ENCODE measurements around the gene PDE4B.

PDE4B gene

DNA sequence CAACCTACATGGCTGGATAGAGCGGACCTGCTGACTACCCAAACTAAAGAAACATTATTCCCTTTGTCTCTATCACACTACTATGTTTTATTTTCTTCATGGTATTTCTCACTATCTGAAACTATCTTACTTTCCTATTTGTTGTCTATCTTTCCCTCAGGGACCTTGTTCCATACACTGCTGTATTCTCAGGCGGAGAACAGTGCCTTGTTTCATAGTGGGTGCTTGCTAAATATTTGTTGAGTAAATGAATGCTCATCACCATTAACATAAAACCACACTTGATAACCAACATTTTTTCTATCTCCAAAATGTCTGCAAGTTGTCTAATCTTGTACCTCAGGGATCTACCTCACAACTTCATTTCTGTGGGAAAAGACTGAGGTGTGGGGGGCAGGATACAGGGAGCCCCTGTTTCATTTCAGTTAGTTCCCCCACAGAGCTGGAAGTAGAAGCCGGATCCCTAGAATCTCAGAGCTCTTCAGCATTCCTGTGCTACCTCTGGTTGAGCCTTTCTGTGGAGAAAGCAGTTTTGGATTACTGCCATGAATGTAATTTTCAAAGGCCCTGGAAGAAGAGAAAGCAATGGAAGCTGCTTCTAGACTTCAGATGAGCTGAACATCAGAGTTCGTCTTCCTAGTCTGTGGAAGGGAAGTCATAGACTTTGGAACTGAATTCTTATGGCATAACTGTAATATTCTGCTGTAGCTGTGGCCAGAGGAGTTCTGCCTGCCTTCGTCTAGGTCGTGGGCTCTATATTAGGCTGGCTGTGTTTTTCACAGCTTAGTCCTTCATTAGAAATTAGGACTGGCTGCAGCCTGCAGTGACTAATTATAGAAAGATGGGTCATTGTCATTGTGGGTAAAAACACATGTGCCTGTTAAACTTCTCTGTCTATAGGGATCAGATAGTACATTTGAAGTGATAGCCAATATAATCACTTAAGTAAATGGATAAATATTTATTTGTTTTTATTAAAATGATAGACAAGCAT lies 448.1 kb downstream of the PDE4B start:
- peak; percentile 58 for DNase-seq (ENCODE audit: low read depth)

DNA sequence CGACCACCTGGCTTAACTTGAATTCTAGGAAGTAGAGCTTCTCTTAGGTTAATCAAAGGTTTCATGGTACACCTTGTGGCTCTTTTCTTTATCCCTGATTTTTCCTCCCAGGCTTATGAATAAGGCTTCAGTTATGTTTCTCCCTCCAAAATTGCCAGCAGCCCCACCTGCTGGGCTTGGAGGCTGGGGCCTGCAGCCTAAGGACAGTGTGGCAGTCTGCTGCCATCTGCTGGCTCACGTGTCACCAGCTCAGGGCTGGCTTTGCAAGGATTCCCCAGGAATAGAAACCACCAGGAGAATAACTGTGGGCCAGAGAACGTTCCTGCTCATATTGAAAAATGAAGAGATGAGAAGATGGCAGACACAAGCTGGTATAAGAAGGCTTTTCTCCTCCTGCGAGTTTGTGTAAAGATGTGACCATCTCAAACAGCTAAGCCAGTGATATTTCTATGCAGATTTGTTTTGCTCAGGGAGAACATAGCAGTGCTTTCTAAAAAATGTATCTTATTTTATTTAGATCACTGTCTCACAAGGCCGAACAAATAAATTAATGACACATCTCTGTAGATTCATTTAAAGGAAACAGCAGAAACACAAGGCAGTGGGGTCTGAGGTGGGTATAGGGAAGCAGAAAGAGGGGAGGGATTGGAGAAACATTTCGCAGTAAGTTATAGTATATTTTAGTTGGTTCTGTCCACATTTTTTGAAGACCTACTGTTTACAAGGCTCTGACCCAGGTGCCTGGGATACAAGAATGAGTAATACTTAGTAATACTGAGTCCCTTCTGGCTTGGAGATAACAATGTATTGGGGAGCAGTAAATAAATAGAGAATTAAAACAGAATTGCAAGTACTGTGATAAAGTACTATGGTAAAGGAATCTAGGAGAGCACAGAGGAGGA lies 450.2 kb downstream of the PDE4B start:
- peak; percentile 90 for DNase-seq (ENCODE audit: low read depth)

DNA sequence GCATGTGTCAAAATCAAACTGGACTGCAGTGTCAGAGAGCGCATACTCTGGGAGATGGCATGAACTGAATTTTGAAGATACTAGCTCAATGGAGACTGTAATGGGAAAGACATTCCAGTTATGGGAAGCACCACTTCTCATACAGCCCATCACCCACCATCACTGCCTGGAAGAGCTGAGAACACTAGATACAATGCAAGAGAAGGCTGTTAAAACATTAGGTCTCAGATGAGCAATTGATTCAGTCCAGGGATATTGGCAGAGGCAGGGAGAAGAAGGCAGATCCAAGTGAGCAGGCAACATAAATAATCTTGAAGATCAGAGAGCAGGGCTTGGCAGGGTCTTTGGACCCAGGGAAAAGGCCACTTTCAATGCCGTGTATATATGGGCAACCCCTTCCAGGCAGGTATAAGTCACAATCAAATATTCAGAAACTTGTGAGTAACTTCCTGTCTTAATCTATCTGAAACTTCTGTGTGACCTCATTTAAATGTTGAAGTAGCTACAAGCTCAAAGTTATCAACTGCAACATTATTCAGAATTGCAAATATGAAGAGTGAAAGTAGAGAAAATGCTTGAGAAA lies 450.9 kb downstream of the PDE4B start:
- peak; percentile 49 for DNase-seq (ENCODE audit: low read depth)

DNA sequence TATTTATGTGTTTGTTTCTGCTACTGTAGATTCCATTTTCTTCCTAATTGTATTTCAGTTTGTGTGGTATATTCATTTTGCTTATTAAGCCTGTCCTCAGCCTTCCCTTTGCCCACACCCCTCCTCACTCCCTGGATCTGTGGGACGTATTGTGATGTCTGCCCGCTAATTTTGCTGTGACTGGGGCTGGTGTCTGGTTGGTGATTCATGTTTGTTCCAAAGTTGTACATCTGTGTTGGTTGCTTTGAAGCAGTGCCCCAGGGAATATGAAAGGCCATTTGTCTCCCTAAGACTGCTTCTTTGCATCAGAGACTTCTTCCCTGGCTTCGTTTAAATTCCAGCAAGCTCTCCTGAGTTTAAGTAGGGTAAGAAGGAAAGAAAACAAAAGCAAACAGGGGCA lies 451.7 kb downstream of the PDE4B start:
- DNase-seq (ENCODE audit: low read depth), result peak; percentile 63

DNA sequence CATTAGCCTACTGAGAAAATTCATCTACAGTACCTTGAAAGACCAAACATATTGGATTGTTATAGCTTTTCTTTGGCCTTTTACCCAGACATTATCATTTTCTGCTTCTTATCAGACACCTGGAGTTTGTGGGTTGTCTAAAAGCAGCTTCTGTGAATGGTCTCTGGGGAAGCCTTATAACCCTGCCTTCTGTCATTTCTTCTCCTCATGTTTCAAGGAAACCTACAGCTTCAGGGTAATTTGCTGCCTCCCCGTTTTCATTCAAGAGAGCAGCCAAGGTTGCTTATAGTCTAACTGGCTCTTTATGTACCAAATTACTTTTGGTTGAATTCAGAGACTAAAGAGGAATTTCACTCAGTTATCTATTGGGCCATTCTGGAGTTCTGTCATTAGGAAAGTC lies 453.0 kb downstream of the PDE4B start:
- DNase-seq (ENCODE audit: low read depth), result no peak

DNA sequence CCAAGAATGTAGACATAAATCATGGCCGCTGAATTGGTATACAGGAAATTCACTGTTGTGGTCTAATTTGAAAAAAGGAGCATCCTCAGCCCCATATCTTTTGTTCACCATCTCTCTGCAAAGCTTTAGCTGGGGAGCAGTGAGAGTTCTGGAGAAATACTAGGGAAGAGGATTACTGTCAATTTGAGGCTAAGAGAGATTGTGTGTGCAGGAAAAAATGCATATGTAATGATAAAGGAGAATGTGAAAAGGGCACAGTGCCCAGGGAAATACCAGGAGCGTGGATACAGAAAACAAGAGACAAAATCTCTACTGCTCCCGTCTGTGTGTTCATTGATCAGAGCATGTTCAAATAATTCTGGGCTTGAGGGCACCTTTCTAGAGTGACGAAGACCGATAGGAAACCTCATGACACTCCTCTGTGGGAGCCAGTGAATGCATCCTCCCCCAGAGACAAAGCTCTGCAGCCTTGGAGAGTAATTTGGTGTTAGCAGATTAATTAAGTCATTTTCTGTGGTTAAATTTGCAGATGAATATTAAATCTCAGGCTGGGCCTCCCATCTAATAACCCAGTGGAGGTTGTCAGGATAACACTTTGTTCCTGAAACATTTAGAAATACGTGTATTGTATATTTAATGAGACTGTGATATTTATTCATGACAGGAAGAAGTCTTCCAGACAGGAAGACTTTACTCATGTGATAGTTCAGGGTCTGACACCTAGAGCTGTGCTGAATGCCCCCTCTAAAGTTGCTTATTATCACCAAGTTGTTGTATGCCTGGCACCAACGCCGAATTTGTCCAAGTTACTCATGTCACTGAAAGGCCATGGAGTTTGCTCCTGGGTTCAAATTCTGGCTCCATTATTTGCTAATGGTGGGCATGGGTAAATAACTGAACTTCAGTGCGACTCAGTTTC lies 453.9 kb downstream of the PDE4B start:
- peak; percentile 44 for DNase-seq (ENCODE audit: low read depth)

DNA sequence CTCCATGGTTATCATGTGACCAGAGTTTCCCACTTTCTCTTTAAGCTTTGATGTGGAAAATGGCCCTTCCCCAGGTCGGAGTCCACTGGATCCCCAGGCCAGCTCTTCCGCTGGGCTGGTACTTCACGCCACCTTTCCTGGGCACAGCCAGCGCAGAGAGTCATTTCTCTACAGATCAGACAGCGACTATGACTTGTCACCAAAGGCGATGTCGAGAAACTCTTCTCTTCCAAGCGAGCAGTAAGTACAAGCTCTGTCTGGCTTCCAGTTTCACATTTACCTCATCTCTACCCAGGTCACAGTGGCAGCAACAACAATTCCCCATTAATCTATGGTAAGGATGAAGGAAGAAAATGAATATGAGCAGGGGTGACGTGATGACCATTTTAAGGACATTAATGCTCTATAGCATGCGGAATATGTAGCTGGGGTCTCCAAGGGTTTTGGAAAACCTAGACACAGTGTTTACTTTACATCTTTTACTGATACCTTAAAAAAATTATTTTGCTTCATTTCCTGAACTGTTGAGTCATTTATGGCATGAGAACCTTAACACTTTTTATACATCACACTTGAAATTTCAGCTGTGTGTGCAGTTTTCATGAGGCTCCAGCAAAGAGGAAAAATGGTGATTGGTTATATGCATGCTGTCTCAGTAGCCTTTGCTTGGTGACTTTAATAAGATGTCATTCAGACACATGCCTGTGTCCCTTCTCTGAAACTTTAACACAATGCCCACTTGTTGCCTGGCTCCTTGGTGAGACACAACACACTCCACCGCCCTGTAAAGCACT lies 454.9 kb downstream of the PDE4B start:
- no peak for DNase-seq (ENCODE audit: low read depth)

DNA sequence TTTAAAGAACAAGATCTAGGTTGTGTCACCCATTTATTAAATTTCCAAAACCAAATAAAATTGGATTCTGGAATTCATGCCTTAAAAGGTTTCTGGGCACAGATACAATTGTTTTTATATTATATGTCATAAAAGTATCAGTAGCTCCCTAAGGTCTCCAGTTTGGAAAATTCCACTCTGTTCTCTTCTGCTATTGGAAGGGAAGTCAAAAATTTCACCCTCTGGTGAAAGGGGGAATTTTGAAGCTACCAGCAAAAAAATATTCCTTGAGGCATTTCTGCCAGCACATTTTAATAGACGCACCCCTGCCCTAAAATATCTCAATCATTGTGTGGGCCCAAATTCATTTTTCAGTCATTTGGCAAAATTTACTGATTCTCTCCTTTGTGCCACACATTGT lies 455.6 kb downstream of the PDE4B start:
- DNase-seq (ENCODE audit: low read depth), result no peak

DNA sequence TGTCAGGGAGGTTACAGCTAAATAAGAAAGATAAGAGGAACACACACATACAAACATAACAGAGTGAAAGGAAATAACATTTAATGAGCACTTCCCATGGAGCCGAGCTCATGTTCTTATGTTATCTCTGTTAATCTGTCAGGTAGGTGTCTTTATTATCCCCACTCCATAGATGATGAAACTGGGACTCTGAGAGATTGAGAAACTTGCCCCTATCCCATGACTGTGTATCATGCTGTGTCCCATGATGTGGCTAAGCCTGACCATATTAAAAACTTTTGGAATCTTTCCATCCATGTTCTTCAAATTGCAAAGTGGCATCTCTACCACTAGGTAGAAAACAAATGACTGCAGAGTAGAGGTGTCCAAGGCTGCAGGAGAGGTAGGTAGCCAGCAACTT lies 456.1 kb downstream of the PDE4B start:
- DNase-seq (ENCODE audit: low read depth), result peak; percentile 64

DNA sequence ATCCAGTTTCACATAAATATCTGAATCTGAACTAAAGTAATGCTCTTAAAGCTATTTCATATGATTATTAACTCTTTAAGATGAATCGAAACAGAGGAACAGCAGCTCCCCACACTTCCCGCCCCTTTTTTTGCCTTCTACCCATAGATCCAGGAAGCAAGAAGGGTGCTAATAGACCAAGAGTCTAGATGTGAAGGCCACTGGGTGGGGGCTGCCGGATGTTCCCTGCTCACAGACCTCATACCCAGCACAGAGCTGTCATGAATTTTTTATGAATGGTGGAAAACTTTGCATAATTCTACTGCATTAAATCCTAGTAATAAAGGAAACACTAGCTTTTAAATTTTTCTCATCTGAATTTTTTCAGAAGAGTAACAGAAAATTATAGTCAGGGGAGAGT lies 457.4 kb downstream of the PDE4B start:
- no peak for DNase-seq (ENCODE audit: low read depth)

DNA sequence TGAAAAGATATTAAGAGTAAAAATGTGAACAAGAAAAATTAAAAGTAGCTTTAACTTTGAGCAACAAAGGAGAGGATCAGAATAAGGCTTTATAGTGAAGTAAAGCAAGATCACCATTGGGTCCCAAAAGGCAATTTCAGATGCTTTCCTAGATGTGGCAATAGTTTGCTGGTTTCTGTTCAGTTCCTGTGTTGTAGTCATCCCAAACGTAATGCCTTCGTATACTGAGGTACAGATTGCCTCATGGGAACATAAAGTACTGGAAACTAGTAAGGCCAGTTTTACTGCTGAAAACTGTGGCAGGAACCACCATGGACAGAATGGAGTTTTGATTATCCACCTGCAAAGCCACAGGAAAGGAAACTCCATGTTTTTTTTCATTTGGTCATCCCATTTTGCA lies 457.8 kb downstream of the PDE4B start:
- DNase-seq (ENCODE audit: low read depth), result peak; percentile 96

DNA sequence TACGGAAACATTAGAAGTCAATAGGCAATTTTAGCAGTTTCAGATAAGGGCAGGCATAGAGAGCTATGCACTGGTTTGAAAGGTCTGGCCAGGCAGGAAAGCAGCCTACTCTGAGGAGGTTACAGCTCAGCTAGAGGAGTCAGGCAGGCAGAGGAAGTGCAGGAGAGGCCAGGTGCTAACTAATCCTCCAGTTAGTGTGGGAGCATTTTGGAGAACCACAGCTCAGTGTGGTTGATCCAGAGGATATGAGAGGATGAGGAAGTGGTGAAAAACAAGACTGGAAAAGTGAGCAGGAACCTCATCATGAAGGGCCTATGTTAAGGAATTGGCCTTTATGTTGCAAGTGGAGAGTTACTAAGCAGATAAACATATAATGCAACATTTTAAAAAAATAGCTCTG lies 458.9 kb downstream of the PDE4B start:
- DNase-seq (ENCODE audit: low read depth), result peak; percentile 78

DNA sequence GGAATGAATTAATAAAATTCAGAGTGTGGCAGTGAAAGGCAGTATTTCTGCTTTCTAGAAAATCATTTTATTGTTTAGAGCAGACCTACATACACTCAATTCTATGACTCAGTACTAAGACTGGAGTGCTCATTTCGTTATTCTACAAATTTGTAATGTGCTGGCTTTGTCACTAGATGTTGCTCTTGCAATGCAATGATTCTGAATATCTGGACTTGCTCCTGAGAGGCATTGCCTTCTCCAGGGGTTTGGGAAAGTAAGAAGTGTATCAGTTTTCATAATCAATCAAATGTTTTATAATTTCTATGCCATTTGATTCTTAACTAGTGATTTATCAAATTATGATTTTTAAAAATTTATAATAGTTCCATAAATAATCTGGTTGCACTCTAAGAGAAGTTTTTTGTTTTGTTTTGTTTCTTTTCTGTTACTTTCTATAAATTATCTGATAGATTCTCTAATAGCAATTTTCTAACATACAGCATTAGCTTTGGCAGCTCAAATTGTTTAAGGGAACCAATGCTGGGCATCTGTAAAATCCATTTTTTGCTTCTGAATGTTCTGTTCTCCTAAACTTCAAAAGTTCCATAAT lies 460.7 kb downstream of the PDE4B start:
- DNase-seq (ENCODE audit: low read depth), result peak; percentile 81

DNA sequence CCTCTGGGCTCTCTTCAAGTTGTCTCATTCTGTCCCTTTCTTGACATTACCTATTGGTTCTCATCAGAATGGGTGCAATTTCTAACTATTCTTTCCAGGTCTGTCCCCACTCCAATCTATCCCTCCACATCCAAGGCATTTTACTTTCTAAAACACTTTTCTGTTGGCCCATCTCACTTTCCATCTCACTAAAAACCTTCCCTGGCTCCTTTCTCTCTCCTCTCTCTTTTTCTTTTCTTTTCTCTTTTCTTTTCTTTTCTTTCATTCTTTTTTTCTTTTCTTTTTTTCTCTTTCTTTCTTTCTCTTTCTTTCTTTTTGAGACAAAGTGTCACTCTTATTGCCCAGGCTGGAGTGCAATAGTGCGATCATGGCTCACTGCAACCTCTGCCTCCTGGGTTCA lies 462.1 kb downstream of the PDE4B start:
- no peak for DNase-seq (ENCODE audit: low read depth)

DNA sequence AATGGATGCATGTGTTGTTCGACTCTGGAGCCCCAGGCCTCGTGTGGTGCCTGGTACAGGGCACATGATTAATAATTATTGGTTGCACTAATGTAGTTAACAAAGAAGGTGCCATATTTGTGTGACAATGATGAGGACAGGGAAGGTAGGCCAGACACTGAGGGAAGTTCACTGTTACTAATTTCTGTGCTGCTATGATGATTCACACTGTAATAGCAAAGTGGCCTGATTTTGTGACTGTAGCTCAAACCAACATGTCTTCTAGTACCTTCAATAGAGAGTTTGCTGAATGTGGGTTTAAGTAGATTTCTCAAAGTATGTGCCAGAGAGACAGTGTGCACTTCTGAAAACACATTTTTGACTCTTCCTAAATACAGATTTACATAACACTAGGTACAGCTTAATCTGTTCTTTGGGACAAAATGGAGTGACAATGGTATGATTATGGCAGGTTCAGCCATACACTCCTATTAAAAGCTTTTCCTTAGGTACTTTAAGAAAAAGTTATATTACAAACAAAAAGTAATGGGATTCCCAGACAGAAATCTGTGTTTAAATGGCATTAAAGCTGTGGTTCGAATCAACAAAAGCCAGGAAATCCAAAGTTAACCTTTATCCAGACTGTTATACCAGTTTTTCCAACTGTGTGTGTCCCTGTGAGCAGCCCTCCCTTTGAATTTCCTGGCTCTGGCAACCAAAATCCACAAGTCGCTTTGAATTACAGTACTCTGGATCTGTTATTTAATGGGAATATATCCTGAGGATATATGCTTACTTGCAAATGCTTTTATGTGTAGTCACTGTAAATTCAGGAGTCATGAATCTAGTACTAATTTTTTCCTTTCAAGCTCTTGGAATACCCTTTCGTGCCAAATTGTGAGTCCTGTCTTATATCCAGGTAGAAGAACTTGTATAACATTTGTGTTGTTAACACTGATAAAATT lies 464.2 kb downstream of the PDE4B start:
- no peak for DNase-seq (ENCODE audit: low read depth)

DNA sequence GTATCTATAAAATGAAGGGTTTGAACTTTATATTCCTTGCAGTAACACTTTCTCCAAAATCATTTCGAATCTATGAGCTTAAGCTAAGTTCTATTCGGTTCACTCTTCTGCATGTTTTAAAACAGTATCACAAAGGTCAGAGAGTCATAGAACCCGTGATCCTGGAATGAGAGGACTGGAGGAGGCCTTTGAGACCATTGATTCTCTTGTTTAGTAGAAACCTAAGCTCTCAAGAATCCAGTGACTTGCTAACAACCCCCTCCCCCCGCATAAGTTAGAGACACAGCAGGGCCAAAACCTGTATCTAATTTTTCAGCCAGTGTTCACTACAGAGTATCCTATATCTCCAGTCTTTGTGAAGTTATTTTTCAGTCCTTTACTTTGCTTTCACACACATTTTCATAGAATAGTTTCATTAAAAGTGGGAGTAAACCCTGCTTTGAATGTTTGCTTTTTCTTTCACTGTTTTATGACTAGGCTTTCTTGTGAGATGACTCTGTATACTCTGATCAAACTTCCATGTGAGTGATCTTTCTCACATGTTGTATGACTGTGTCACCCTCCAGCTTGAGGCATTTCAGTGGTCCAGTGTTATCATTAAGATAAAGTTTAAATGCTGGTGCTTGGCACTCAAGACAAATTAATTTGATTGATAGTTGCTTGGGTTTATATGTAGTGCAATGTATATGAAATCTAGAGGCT lies 465.9 kb downstream of the PDE4B start:
- no peak for DNase-seq (ENCODE audit: low read depth)

DNA sequence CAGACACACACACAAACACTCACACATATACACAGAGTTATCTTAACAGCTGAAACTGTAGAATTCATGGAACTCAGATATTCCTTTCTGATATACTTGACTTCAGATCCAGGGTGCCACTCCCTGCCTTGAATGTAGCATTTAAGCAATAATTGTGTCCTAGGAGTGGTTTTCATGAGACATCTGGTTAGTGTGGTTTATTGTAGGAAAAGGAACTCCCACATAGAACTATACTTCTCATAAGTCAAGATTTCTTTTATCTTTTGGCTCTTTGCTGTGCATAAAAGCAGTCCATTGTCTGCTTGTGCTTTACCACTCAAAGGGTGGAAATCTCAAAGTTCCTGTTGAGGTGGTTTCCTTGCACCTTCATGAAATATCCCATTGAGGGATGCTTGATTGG lies 468.7 kb downstream of the PDE4B start:
- peak; percentile 81 for DNase-seq (ENCODE audit: low read depth)

DNA sequence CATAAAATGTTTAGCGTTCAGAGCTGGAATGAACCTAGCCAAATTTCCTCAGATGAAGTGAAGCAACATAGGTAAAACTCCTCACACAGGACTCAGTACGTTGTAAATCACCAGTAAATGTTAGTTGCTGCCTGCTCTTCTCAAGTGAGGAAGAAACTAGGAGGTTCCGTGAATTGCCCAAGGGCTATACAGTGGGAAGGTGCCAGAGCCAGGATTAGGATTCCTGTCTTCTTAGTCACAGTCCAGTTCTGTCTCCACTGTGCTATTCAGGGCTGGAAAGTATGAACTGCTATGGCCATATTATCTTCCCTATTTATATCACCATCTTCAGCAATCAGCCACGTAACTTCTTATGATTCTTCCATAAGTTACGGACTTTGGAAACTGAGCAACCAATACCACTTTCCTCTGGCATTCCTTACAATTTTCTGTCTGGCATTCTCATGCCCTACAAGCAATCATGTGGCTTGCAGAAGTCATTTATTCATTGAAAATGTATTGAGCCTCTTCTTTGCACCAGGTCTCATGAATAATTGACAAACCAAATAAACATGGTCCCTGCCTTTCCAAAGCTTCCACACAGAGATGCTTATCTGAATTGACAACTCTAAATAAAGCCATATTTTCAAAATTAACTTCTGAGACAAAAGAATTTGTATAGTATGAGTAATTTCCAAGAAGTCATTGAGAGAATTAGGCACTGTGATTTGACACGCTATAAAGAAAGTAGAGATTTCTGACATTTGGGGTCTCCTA lies 469.7 kb downstream of the PDE4B start:
- DNase-seq (ENCODE audit: low read depth), result peak; percentile 96
